GM19025 (cell line): ENCODE data around the gene RXYLT1.
A peak's percentile ranks its signal among the peaks of the same experiment; 100 is the strongest.
"Not testable (repeated sequence)": the region's sequence is repeated elsewhere in the genome, so short reads cannot be mapped to it uniquely, and the experiment has no call there.

Experiments
- ATAC-seq: cut with Tn5 transposase; IDR thresholded peaks from one replicate; pipeline ENCODE4 v1.9.1; 2021; ENCODE audit warnings: mild to moderate bottlenecking, low read depth, moderate library complexity; ENCODE audit not compliant: unreplicated experiment

Gene RXYLT1

GRCh38 chr12:63841571-63841970, 61.9 kb downstream of the RXYLT1 start:
- ATAC-seq: no peak

- not testable (repeated sequence) for ATAC-seq
Observed at GRCh38 chr12:63842750-63843149, 63.0 kb downstream of the RXYLT1 start.

GRCh38 chr12:63843254-63843720, 63.6 kb downstream of the RXYLT1 start:
- no peak for ATAC-seq

DNA sequence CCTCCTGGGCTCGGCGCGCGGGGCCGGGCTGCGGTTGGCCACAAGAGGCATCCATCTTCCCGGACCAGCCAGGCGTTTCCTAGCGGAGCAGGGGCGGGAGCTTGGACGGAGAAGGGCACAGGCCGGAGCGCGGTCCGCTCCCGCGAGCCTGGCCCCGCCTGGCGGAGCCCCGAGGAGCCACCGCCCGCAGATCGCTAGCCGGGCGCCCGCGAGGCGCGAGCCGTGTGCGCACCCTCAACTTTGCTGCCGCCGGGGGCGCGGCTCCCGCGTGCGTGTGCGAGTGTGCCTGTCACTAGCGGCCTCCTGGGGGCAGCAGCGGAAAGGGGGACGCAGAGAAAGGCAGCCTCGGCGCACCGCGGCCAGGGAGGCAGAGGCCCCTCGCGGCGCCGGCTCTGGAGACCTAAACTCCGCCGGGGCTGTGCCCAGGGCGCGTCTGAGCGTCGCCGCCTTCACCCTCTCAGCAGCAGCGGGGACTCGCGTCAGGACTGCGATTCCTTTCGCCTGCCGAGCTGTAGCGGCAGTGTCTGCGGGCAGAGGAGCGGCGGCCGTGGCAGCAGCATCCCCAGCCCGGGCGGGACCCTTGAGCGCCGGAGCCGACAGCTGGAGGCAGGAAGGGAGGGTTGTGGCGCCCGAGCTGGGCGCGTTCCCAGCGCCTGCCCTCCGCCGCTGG, 64.1 kb downstream of the RXYLT1 start:
- peak; percentile 94 for ATAC-seq

- peak; percentile 29 for ATAC-seq
Observed at GRCh38 chr12:63844391-63845341, 65.0 kb downstream of the RXYLT1 start, which contains the start of gene SRGAP1. TSS of gene SRGAP1 (plus strand) at chr12:63844700. CDS start at chr12:63844817, 117 bp downstream.

DNA sequence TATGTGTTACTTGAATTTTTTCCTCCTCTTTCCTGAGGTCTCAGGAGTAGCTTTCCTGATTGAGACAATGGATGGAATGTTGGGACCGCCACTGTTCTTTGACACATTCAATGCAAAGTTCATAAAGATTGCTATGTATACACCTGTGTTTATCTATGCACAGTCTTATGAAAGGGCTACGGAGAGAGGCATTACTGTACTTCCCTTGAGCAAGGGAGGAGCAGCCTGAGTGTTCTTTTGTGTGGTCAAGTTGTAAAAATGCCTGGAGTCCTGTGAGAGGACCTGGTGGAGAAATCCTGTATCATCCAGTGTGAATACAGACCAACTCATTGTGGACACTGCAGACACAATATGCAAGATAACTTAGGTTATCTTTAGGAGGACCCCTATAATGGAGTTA, 66.0 kb downstream of the RXYLT1 start:
- no peak for ATAC-seq

GRCh38 chr12:63846238-63846967, 66.7 kb downstream of the RXYLT1 start:
- ATAC-seq: no peak

DNA sequence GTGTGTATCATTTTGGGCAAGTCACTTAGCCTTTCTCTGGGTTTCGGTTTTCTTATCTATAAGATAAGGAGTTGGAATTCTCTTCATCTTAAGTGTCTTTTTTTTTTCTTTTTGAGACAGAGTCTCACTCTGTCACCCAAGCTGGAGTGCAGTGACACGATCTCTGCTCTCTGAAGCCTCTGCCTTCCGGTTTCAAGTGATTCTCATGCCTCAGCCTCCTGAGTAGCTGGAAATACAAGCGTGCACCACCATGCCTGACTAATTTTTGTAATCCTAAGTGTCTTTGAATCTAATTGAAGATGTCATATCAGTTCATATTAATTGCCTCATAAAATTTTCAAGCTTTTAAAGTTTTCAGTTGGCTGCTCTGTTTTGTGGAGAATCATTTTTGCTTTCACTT, 68.7 kb downstream of the RXYLT1 start:
- no peak for ATAC-seq

- no peak for ATAC-seq
Observed at GRCh38 chr12:63849106-63849620, 69.5 kb downstream of the RXYLT1 start.

GRCh38 chr12:63849641-63850040, 69.9 kb downstream of the RXYLT1 start:
- ATAC-seq: no peak

DNA sequence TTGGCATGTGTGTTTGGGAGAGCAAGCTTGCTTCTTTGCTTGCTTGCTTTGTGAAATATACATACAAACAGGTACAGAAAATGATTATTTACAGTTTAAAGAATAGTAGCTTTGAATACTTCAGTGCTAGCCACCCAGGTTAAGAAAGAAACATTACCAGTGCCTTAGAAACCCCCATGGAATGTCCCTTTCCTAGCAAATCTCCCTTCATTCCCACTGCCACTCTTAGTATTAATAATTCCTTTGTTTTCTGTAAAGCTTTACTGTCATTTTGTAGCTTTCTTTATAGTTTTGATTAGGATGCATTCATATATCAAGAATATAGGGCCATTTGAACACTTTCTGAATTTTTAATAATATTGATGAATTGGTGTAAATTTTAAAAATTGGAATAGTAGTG, 74.3 kb downstream of the RXYLT1 start:
- no peak for ATAC-seq

GRCh38 chr12:63855299-63855698, 75.6 kb downstream of the RXYLT1 start:
- ATAC-seq: no peak

GRCh38 chr12:63857771-63858670, 78.3 kb downstream of the RXYLT1 start:
- no peak for ATAC-seq
